Fibroblast of the aortic adventitia (primary cell): ENCODE data around the gene SLC38A11. TPM values are rescaled to one million over a fixed set of nuclear protein-coding genes. Genes with fewer than 3 reads are reported as not detected.

Experiments
- DNase-seq: peaks from one replicate; pipeline ENCODE4 v3.0.0-alpha.2; 2010; ENCODE audit warnings: low read depth
- H3K4me3 ChIP-seq: 2 replicates; pipeline ENCODE4 v1.5.1; 2011; ENCODE audit warnings: low read depth, mild to moderate bottlenecking, control low read depth, low read length, moderate library complexity
- total RNA-seq: library from RNA; depleted of rRNA; stranded (reverse); fragments of >200 nt; gene quantifications from 2 replicates; pipeline ENCODE4 v1.2.3, GENCODE V29; 2012; ENCODE audit warnings: low replicate concordance
- TF ChIP-seq, protein P1 (sequence below): IDR thresholded peaks from 2 replicates; pipeline ENCODE4 v1.5.1; 2011; ENCODE audit warnings: mild to moderate bottlenecking, low read length, control low read depth, inconsistent platforms; ENCODE audit not compliant: insufficient read depth

Gene SLC38A11
- total RNA-seq, 1 donor: 0.45 TPM

DNA sequence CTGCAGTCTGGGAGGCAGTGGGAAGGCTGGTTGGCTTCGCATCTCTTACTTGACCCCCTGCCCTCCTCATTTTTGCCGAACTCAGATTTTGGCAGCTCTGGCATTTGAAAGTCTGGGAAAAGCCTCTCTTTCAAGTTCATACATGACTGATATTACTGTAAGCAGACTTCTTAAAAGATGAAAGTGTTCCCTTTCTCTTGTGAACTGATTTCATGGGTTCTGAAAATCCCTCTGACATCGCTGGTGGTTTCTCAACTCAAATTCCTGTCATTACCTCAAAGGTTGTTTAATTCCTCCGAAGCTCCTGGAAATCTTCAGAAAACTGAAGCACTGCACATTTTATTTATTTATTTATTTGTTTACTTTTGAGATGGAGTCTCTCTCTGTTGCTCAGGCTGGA lies 16.9 kb upstream of the SLC38A11 start:
- no peak overlapping the region for H3K4me3 ChIP-seq
- no peak for DNase-seq
- TF ChIP-seq, protein P1, sequence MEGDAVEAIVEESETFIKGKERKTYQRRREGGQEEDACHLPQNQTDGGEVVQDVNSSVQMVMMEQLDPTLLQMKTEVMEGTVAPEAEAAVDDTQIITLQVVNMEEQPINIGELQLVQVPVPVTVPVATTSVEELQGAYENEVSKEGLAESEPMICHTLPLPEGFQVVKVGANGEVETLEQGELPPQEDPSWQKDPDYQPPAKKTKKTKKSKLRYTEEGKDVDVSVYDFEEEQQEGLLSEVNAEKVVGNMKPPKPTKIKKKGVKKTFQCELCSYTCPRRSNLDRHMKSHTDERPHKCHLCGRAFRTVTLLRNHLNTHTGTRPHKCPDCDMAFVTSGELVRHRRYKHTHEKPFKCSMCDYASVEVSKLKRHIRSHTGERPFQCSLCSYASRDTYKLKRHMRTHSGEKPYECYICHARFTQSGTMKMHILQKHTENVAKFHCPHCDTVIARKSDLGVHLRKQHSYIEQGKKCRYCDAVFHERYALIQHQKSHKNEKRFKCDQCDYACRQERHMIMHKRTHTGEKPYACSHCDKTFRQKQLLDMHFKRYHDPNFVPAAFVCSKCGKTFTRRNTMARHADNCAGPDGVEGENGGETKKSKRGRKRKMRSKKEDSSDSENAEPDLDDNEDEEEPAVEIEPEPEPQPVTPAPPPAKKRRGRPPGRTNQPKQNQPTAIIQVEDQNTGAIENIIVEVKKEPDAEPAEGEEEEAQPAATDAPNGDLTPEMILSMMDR: no peak

GRCh38 chr2:164969909-164970690 lies 14.8 kb upstream of the SLC38A11 start:
- H3K4me3 ChIP-seq: no peak overlapping the region
- no peak for DNase-seq
- TF ChIP-seq, protein P1: no peak

DNA sequence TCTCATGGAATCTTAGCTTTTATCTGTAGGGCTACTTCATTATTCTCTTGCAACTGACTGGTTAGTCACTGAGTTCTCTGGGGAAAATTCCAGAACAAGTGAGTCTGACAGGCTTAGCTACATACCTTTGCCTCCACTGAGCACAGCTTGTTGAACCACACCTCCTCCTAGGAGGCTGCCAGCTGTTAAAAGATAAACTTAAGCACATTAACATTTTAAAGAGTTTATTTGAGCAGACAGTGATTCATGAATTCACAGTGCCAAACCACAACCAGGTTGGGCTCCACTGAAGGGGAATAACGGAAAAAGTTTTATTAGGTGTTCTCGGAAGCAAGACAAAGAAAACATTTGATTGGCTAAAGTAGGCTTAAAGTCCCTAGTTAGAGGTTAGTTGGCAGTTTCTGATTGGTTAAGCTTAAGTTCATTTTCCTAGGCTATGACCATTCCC lies 12.5 kb upstream of the SLC38A11 start:
- peak; percentile 97 for DNase-seq
- no peak overlapping the region for H3K4me3 ChIP-seq
- TF ChIP-seq, protein P1: no peak

- TF ChIP-seq, protein P1: no peak
- H3K4me3 ChIP-seq: no peak overlapping the region
- no peak for DNase-seq
Measured at GRCh38 chr2:164967361-164967760, 12.0 kb upstream of the SLC38A11 start.

DNA sequence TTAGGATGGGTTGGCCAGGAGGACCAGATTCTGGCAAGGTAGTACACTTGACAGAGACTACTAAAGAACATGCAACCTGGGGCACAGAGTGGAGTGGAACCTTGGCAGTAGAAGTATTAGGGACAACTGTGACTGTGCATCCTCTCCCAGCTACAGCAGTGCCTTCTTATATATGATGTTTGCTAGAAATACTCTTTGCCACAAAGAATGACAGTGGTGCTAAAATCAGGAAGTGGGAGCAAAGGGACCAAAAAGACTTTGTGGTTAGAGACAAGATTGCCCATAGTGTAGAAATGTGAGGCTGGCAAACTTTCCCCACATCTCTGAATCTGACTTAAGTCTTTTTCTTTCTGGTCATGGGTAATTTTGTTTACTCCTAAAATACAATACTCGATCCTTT lies 9.4 kb upstream of the SLC38A11 start:
- TF ChIP-seq, protein P1: no peak
- no peak for DNase-seq
- H3K4me3 ChIP-seq: no peak overlapping the region

DNA sequence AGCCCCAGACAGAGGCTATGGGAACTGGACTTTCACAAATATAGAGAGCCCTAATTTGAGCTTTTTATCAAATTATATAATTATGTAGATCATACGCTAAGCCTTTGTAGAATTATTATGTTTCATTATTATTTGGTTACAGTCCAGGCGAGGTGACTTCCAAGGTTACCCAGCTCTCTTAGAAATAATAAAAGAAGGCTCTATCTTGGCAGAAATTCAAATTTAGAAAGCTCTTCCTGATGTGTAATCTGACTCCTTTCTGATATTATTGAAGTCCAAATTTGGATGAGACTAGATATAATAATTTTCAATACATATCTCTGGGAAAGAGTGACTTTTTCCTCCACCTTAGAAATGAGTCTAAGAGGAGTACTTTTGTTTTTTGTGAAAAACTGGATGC lies 4.8 kb upstream of the SLC38A11 start:
- TF ChIP-seq, protein P1: no peak

More for the DNA sequence above, 4.8 kb upstream of the SLC38A11 start:
- H3K4me3 ChIP-seq: no peak overlapping the region
- no peak for DNase-seq
